Activated naive CD4-positive, alpha-beta T cell treated with Interleukin-2 at 50 U/mL for 16 hours (primary cell): ENCODE measurements around the gene R3HDM4.
"Not testable (repeated sequence)": the region's sequence is repeated elsewhere in the genome, so short reads cannot be mapped to it uniquely, and the experiment has no call there.

ENCODE experiments used
- DNase-seq: peaks from one replicate; pipeline ENCODE4 v3.0.0-alpha.2; 2020

The R3HDM4 gene

DNA sequence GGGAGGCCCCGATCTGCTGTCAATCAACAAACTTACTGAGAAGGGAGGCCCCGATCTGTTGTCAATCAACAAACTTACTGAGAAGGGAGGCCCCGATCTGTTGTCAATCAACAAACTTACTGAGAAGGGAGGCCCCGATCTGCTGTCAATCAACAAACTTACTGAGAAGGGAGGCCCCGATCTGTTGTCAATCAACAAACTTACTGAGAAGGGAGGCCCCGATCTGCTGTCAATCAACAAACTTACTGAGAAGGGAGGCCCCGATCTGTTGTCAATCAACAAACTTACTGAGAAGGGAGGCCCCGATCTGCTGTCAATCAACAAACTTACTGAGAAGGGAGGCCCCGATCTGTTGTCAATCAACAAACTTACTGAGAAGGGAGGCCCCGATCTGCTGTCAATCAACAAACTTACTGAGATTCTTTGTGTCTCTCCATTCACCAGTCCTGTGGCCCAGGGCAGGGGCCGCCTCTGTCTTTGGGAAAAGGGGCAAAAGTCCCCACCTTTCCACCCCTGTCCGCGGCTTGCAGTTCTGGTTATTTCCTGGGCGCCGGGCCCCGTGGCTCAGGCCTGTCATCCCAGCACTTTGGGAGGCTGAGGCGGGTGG, 59.3 kb downstream of the R3HDM4 start:
- DNase-seq: not testable (repeated sequence)

DNA sequence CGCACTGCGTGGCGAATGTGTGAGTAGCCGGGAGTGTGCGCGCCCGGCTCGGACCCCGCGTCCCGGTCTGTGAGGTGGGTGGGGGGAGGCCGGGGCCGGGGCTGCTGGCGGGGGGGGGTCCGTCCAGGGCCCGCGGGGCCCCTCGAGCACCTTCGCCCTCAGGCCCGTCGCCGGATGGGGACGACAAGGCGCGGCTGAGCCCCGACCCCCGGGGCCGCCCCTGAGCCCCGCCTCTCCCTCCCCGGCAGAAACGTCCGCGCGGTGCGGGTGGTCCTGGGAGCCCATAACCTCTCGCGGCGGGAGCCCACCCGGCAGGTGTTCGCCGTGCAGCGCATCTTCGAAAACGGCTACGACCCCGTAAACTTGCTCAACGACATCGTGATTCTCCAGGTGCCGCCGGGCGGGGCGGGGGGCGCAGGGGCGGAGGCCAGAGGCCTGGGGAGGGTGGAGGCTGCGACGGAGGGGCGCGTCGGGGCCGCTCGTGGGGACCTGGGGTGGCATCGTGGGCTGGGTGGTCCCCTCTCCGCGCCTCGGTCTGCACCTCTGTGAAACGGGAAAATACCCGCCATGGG, 59.9 kb downstream of the R3HDM4 start:
- DNase-seq: no peak

DNA sequence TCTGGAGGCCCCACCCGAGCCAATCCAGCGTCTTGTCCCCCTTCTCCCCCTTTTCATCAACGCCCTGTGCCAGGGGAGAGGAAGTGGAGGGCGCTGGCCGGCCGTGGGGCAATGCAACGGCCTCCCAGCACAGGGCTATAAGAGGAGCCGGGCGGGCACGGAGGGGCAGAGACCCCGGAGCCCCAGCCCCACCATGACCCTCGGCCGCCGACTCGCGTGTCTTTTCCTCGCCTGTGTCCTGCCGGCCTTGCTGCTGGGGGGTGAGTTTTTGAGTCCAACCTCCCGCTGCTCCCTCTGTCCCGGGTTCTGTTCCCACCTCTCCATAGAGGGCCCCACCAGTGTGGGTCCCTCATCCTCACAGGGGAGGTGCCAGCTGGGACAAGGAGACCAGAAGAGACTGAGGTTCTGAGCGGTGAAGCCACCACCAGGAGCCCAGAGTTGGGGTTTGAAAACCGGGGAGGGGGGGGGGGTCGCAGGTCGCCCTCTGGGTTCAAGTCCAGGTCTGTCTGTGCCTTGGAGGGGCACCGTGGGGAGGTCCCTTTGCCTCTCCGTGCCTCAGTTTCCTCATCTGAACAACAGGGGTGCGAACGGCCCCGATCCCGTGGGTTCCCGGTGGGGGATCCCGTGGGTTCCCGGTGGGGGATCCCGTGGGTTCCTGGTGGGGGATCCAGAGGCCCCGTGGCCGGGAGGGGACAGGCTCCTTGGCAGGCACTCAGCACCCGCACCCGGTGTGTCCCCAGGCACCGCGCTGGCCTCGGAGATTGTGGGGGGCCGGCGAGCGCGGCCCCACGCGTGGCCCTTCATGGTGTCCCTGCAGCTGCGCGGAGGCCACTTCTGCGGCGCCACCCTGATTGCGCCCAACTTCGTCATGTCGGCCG, 60.6 kb downstream of the R3HDM4 start, which contains the start of gene ELANE:
Gene ELANE (plus strand): TSS at position 168 of the 878 bp plus-strand sequence. CDS start 26 bp downstream, at position 194.
- no peak for DNase-seq

DNA sequence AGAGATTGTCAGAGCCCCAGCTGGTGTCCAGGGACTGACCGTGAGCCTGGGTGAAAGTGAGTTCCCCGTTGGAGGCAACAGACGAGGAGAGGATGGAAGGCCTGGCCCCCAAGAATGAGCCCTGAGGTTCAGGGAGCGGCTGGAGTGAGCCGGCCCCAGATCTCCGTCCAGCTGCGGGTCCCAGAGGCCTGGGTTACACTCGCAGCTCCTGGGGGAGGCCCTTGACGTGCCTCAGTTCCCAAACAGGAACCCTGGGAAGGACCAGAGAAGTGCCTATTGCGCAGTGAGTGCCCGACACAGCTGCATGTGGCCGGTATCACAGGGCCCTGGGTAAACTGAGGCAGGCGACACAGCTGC, 62.1 kb downstream of the R3HDM4 start:
- no peak for DNase-seq

DNA sequence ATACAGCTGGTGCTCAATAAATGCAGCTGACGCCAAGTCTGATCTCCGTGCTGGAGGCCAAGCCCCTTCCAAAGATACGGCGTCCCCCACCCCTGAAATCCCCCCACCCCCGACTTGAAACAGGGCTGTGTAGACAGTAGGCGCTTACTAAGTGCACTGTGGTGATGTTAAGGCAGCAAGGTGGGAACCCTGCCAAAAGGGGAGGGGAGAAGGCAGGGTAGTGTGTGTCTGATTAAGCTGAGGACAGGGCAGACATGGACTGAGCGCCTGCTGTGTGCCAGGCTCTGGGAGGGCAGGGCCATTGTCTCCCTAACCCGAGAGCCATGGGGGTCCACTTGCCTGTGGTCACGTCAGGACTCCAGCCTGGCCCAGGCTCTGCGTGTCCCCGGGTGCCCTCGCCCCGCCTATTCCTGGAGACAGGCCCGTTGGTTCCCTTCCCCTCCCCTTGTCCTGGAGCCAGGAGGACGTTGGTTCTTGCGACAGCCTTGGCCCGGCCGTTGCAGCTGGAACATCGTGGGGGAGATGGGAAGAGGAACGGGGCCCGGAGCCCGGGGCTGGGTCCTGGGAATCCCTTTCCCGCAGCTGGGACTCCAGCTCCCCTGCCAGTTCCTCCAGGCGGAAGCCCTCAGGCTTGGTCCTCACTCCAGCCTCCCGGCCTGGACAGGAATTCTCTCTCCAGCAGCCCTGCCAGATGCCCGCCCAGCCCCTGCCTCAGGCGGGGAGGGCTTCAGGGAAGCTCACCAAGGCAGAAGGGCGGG, 62.6 kb downstream of the R3HDM4 start:
- DNase-seq: no peak

DNA sequence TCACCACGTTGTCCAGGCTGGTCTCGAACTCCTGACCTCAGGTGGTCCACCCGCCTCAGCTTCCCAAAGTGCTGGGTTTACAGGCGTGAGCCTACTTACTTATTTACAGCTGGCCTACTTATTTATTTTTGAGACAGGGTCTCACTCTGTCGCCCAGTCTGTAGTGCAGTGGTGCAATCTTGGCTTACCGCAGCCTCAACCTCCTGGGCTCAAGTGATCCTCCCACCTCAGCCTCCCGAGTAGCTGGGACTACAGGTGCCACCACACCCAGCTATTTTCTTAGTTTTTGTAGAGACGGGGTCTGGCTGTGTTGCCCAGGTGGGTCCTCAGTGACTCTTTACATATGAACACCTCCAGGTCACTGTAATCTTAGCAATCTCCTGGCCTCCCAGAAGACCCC, 63.8 kb downstream of the R3HDM4 start:
- not testable (repeated sequence) for DNase-seq

DNA sequence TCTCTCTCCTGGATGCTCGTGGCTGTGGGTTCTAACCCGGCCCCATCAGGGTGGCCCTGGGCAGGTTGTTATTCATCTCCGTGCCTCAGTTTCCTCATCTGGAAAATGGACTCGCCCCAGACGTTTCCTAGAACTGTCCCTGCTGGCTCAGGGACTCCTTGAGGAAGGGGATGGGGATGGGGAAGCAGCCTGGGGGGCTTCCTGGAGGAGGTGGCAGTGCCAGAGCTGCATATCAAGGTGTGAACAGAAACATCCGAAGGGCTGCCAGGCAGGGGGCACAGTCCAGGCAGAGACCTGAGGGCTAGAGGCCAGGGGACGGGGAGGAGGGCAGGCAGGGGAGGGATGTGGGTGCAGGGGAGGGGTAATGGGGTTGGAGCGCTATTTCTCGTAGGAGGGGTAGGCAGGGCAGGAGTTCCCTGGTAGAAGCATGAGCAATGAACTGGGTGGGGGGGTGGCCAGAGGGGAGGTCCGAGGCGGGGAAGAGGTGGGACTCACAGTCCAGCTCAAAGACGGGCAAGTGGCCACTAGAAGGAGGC, 64.6 kb downstream of the R3HDM4 start:
- no peak for DNase-seq
